ENCODE data around the gene RHBDL3. TPM values are rescaled to one million over a fixed set of nuclear protein-coding genes. Genes with fewer than 3 reads are reported as not detected.

The RHBDL3 gene
- total RNA-seq (2022; extraction: Qiagen RNA extraction): 3.7 to 5.0 TPM (median 4.2 TPM) in 5 replicates

GRCh38 chr17:32265192-32265923 is at the start of gene RHBDL3:
Gene RHBDL3 (plus strand): TSS chr17:32265832. CDS start chr17:32266190, 358 bp downstream.

GRCh38 chr17:32341857-32342602 is 76.4 kb downstream of the RHBDL3 start, which contains the start of gene C17orf75:
Gene C17orf75 (minus strand): TSS chr17:32342173. CDS start chr17:32342139, 34 bp downstream.

DNA sequence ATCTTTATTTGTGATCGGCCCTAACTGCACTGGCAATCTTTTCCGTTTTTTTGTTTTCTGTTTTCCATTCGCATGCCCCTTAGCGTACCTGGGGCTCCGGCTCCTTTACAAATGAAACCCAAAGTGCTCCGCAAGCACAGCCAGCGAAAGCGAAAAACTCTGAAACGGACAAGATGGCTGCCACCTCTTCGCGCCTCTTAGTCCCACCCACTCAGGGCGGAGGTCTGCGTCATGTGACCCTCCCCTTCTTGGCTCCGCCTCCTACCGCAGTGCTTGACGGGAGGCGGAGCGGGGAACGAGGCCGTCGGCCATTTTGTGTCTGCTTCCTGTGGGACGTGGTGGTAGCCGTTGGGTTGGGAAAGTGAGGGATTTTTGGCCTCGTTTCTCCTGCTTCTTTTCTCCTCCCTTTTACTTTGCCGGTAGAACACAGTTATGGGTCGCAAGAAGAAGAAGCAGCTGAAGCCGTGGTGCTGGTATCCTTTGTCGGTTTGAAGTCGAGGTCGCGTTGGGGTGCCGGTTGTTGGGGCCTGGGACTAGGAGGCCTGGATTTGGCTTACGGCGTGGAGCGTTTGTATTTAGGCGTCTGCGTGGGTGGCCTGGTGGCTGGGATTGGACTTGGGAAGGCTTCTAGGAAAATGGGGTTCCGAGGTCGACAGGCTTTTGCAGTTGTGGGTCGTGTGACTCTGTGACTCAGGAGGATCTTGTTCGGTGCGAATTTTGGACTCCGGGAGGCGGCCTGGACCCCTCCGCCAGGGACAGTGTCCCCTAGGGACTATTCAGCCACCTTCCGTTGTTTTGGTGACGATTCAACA is 84.4 kb downstream of the RHBDL3 start, which contains the start of gene ZNF207:
TSS of gene ZNF207 (plus strand) at position 304 of the 812 bp plus-strand sequence. CDS start at position 433, 129 bp downstream.

Other genes starting within 250 kb of the RHBDL3 start
- gene RHOT1, start 123.3 kb upstream of the RHBDL3 start, total RNA-seq (2022; extraction: Qiagen RNA extraction): 19.0 to 28.4 TPM (median 23.6 TPM) in 5 replicates
- gene C17orf75, start 76.3 kb downstream of the RHBDL3 start, total RNA-seq (2022; extraction: Qiagen RNA extraction): 24.6 to 36.6 TPM (median 29.5 TPM) in 5 replicates
- gene ZNF207, start 84.3 kb downstream of the RHBDL3 start, total RNA-seq (2022; extraction: Qiagen RNA extraction): 213 to 245 TPM (median 224 TPM) in 5 replicates
- 170 to 224 TPM (median 192 TPM) in 5 replicates for gene PSMD11, start 178.7 kb downstream of the RHBDL3 start, total RNA-seq (2022; extraction: Qiagen RNA extraction)
- gene CDK5R1, start 221.2 kb downstream of the RHBDL3 start, total RNA-seq (2022; extraction: Qiagen RNA extraction): 5.7 to 6.7 TPM (median 6.1 TPM) in 5 replicates

Measured in A549 treated with Hydrocortisone at 1 μM for 4 hours (cell line).